Body of pancreas (tissue), 4 donors: Measurements from ENCODE around the gene EDN1. TPM values are rescaled to one million over a fixed set of nuclear protein-coding genes. Genes with fewer than 3 reads are reported as not detected.
A peak's percentile ranks its signal among the peaks of the same experiment; 100 is the strongest.

ENCODE experiments used
- ATAC-seq: fragments of 150-250 bp; one replicate; pipeline ENCODE4 v1.9.1; 2016
- DNase-seq, 4 donors: peaks; one replicate each; pipeline ENCODE4 v3.0.0-alpha.2; 2019
- H3K27ac ChIP-seq, 4 donors: fragments of 200-600 bp; sonication (generic); 1 replicate in 3 of 4; 2 replicates in 1 of 4; pipeline versions ENCODE4 v1.5.1 to v1.6.1; 2016 to 2019; ENCODE audit warnings: mild to moderate bottlenecking in 1 of 4, mixed read lengths in 1 of 4, moderate library complexity in 1 of 4
- H3K27me3 ChIP-seq, 2 donors: fragments of 200-600 bp; sonication (generic); one replicate each; pipeline ENCODE4 v1.6.0; 2016; ENCODE audit warnings: mild to moderate bottlenecking in 1 of 2
- H3K36me3 ChIP-seq, 2 donors: fragments of 200-600 bp; sonication (generic); replicated peaks in 1 of 2; 2 replicates each; pipeline ENCODE4 v1.5.1; 2016; ENCODE audit warnings: low read depth in 2 of 2; ENCODE audit not compliant: insufficient read depth in 1 of 2
- H3K4me1 ChIP-seq: fragments of 200-600 bp; sonication (generic); one replicate; pipeline ENCODE4 v1.6.0; 2016
- H3K4me3 ChIP-seq, 2 donors: fragments of 200-600 bp; sonication (generic); 1 replicate in 1 of 2; 2 replicates in 1 of 2; pipeline ENCODE4 v1.5.1; 2016 to 2019
- H3K9me3 ChIP-seq, 3 donors: fragments of 200-600 bp; sonication (generic); 1 replicate in 2 of 3; 2 replicates in 1 of 3; pipeline ENCODE4 v1.5.1; 2016
- CTCF ChIP-seq, 7 experiments: fragments of 450-650 bp in 4 of 7; fragments of 200-600 bp in 3 of 7; sonication (generic) in 3 of 7; IDR thresholded peaks; one replicate each; pipeline ENCODE4 v1.5.1; 2016 to 2019; ENCODE audit warnings: antibody characterized with exemption in 7 of 7
- POLR2A ChIP-seq, 3 donors: fragments of 450-650 bp; IDR thresholded peaks; one replicate each; pipeline ENCODE4 v1.6.1; 2016; ENCODE audit warnings: antibody characterized with exemption in 3 of 3, mild to moderate bottlenecking in 2 of 3
- WGBS, 2 donors: methylation state at CpG; one replicate each; pipeline ENCODE4 v1.1.5; 2017; 5-methylcytosine and 5-hydroxymethylcytosine counted together
- intact Hi-C: fragments of 100-400 bp; cut with DNase I; formaldehyde crosslinking; loops from one replicate; pipeline ENCODE4 v1.15.1; 2023
- total RNA-seq, 2 donors: library from RNA; depleted of rRNA; stranded (reverse); fragments of >200 nt; gene quantifications; one replicate each; pipeline ENCODE4 v1.1.0, GENCODE V29; 2016

Gene EDN1
- total RNA-seq, 2 donors from 2014 or later, result 0.66 to 19.7 TPM

- WGBS, 2 donors, result 60 to 63% methylated on average over 13 of the region's 13 CpGs
- Histone ChIP-seq H3K9me3 (no peaks in the 10 kb centered on the region), H3K4me3 (no peak overlapping the region), H3K36me3 (no peaks in the 10 kb centered on the region), H3K27ac (no peak overlapping the region), H3K4me1 (no peaks in the 10 kb centered on the region), H3K27me3 (no peaks in the 10 kb centered on the region)
- peak; percentile 35 for ATAC-seq
- no peak for TF ChIP-seq POLR2A (IDR thresholded peaks at IDR 0.05)
- DNase-seq, result peak in 3 of 4 donors; percentile 11 to 46 (median 39)
- intact Hi-C loops, result no loop called here
Measured at GRCh38 chr6:12262236-12263061, 27.7 kb upstream of the EDN1 start.

GRCh38 chr6:12263403-12263802 lies 26.8 kb upstream of the EDN1 start:
- ATAC-seq (no peak), DNase-seq (no peak)
- no peaks in the 10 kb centered on the region for H3K9me3 ChIP-seq
- no peak overlapping the region for H3K4me3 ChIP-seq
- no peak overlapping the region for H3K27ac ChIP-seq
- intact Hi-C loops, result no loop called here
- 48 to 53% methylated on average over 2 of the region's 2 CpGs for WGBS, 2 donors
- no peak for TF ChIP-seq CTCF (IDR thresholded peaks at IDR 0.05)
- TF ChIP-seq POLR2A (IDR thresholded peaks at IDR 0.05), result no peak
- no peaks in the 10 kb centered on the region for H3K27me3 ChIP-seq
- H3K4me1 ChIP-seq, result no peaks in the 10 kb centered on the region
- H3K36me3 ChIP-seq, result no peaks in the 10 kb centered on the region

GRCh38 chr6:12264671-12265070 lies 25.5 kb upstream of the EDN1 start:
- Histone ChIP-seq H3K36me3 (no peaks in the 10 kb centered on the region), H3K4me1 (no peaks in the 10 kb centered on the region), H3K27me3 (no peaks in the 10 kb centered on the region), H3K4me3 (no peak overlapping the region), H3K9me3 (no peaks in the 10 kb centered on the region), H3K27ac (no peak overlapping the region)
- DNase-seq, result no peak
- intact Hi-C loops, result no loop called here
- TF ChIP-seq CTCF (IDR thresholded peaks at IDR 0.05), result no peak
- TF ChIP-seq POLR2A (IDR thresholded peaks at IDR 0.05), result no peak
- 89 to 91% methylated on average over 1 of the region's 1 CpG for WGBS, 2 donors
- ATAC-seq, result no peak

GRCh38 chr6:12265296-12265695 lies 24.9 kb upstream of the EDN1 start:
- Histone ChIP-seq H3K27ac (no peak overlapping the region), H3K27me3 (no peaks in the 10 kb centered on the region), H3K4me3 (no peak overlapping the region), H3K36me3 (no peaks in the 10 kb centered on the region), H3K9me3 (no peaks in the 10 kb centered on the region), H3K4me1 (no peaks in the 10 kb centered on the region)
- DNase-seq, result no peak
- no peak for ATAC-seq
- intact Hi-C loops, result no loop called here
- WGBS, 2 donors, result 95 to 100% methylated on average over 1 of the region's 1 CpG
- no peak for TF ChIP-seq POLR2A (IDR thresholded peaks at IDR 0.05)
- no peak for TF ChIP-seq CTCF (IDR thresholded peaks at IDR 0.05)

- Histone ChIP-seq H3K27me3 (no peaks in the 10 kb centered on the region), H3K9me3 (no peaks in the 10 kb centered on the region), H3K27ac (no peak overlapping the region), H3K4me3 (no peak overlapping the region), H3K36me3 (no peaks in the 10 kb centered on the region), H3K4me1 (no peaks in the 10 kb centered on the region)
- no peak for TF ChIP-seq POLR2A (IDR thresholded peaks at IDR 0.05)
- no peak for TF ChIP-seq CTCF (IDR thresholded peaks at IDR 0.05)
- DNase-seq (peak in 1 of 4 donors; percentile 33), ATAC-seq (no peak)
- intact Hi-C loops, result no loop called here
- 77 to 86% methylated on average over 2 of the region's 2 CpGs for WGBS, 2 donors
Measured at GRCh38 chr6:12265791-12266190, 24.4 kb upstream of the EDN1 start.
